Measurements from ENCODE around the gene SPPL3. TPM values are rescaled to one million over a fixed set of nuclear protein-coding genes. Genes with fewer than 3 reads are reported as not detected.

The SPPL3 gene
- total and polyA plus RNA-seq, 12 donors = 9.7 to 45.0 (median 35.7) TPM

DNA sequence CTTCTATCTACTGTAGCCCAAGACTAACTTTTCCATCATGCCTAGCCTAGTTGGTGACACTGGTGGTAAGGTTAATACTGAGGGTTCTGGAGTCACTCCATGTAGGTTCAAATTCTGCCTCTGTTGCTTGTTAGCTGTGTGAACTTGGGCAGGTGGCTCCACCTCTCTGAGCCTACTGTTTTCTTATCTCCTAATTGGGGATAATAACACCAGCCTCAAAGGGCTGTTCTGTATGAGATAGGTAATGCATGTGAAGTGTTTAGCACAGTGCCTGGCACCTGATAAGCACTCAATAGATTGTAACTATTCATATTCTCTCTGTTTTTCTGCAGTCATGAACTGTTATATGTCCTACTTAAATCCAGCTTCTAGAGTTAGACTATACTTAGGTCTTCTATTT lies 17.5 kb upstream of the SPPL3 start:
- intact Hi-C loops (cut with DNase I) = no loop called here
- no peak for ATAC-seq
- Histone ChIP-seq H3K9me3 (peaks cover 0 to 31% (median 23%) of the 10 kb centered on the region in 11 donors), H3K4me1 (no peaks in the 10 kb centered on the region), H3K27ac (no peak overlapping the region), H3K36me3 (no peaks in the 10 kb centered on the region), H3K27me3 (no peaks in the 10 kb centered on the region), H3K4me3 (no peak overlapping the region)
- DNase-seq = no peak
- TF ChIP-seq, protein P1, sequence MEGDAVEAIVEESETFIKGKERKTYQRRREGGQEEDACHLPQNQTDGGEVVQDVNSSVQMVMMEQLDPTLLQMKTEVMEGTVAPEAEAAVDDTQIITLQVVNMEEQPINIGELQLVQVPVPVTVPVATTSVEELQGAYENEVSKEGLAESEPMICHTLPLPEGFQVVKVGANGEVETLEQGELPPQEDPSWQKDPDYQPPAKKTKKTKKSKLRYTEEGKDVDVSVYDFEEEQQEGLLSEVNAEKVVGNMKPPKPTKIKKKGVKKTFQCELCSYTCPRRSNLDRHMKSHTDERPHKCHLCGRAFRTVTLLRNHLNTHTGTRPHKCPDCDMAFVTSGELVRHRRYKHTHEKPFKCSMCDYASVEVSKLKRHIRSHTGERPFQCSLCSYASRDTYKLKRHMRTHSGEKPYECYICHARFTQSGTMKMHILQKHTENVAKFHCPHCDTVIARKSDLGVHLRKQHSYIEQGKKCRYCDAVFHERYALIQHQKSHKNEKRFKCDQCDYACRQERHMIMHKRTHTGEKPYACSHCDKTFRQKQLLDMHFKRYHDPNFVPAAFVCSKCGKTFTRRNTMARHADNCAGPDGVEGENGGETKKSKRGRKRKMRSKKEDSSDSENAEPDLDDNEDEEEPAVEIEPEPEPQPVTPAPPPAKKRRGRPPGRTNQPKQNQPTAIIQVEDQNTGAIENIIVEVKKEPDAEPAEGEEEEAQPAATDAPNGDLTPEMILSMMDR (IDR thresholded peaks at IDR 0.05) = no peak

DNA sequence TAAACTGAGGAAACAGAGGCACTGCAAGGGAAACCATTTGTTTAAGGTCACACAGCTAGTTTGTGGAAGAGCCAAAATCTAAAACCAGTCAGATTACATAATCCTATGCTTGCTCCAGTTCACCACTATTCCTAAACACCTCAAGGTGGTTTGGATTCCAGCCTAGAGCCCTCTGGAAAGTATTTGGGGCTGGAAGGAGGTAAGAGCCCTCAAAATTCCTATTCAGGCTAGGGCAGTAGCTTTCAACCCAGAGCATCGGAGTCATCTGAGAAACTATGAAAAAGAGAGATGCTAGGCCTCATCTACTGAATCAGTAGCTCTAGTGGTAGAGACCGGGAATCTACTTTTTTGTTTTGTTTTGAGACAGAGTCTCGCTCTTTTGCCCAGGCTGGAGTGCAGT lies 16.0 kb upstream of the SPPL3 start:
- H3K9me3 ChIP-seq = peaks cover 0 to 34% (median 24%) of the 10 kb centered on the region in 11 donors
- no peak for DNase-seq
- no peak for ATAC-seq
- H3K27ac ChIP-seq = no peak overlapping the region
- 90 to 91% methylated on average over 3 of the region's 3 CpGs for WGBS, 2 donors
- H3K4me3 ChIP-seq = no peak overlapping the region
- H3K4me1 ChIP-seq = no peaks in the 10 kb centered on the region
- TF ChIP-seq, protein P1 (IDR thresholded peaks at IDR 0.05) = no peak
- intact Hi-C loops (cut with DNase I) = no loop called here
- H3K36me3 ChIP-seq = no peaks in the 10 kb centered on the region
- H3K27me3 ChIP-seq = no peaks in the 10 kb centered on the region

DNA sequence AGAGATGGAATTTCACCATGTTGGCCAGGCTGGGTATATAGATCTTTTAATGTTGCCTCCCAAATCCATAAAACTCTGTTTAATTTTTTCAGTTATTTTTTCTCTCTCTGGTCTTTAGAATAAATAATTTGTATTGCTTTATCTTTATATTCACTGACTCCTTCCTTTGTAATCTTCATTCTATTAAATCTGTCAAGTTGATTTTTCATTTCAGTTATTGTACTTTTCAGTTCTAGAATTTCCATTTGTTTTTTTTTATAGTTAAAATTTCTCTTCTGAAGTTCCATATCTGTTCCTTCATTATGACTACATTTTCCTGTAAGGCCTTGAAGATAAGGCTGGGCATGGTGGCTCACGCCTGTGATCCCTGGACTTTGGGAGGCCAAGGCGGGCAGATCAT lies 13.6 kb upstream of the SPPL3 start:
- Histone ChIP-seq H3K27ac (no peak overlapping the region), H3K27me3 (no peaks in the 10 kb centered on the region), H3K36me3 (no peaks in the 10 kb centered on the region), H3K4me1 (no peaks in the 10 kb centered on the region), H3K9me3 (peaks cover 0 to 34% (median 24%) of the 10 kb centered on the region in 11 donors), H3K4me3 (no peak overlapping the region)
- intact Hi-C loops (cut with DNase I) = no loop called here
- no peak for ATAC-seq
- TF ChIP-seq, protein P1 (IDR thresholded peaks at IDR 0.05) = no peak
- DNase-seq = no peak
- 89 to 91% methylated on average over 2 of the region's 2 CpGs for WGBS, 2 donors

DNA sequence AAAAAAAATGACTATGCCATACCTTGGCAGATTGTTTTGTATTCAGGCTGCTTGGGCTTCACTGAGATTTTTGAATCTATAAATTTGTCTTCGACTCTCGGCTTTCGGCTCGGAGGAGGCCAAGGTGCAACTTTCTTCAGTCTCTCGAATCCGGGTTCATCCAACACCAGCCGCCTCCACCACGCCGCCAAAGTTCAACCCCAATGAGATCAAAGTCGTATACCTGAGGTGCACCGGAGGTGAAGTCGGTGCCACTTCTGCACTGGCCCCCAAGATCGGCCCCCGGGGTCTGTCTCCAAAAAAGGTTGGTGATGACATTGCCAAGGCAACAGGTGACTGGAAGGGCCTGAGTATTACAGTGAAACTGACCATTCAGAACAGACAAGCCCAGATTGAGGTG lies 12.4 kb upstream of the SPPL3 start:
- no peaks in the 10 kb centered on the region for H3K4me1 ChIP-seq
- TF ChIP-seq, protein P1 (IDR thresholded peaks at IDR 0.05) = no peak
- no peak for DNase-seq
- H3K36me3 ChIP-seq = no peaks in the 10 kb centered on the region
- H3K27me3 ChIP-seq = no peaks in the 10 kb centered on the region
- no peak for ATAC-seq
- H3K9me3 ChIP-seq = peaks cover 0 to 34% (median 24%) of the 10 kb centered on the region in 11 donors
- WGBS, 2 donors = 95 to 98% methylated on average over 14 of the region's 14 CpGs
- no peak overlapping the region for H3K4me3 ChIP-seq
- intact Hi-C loops (cut with DNase I) = no loop called here
- no peak overlapping the region for H3K27ac ChIP-seq
